Measurements from ENCODE around the gene KLHDC10. TPM values are rescaled to one million over a fixed set of nuclear protein-coding genes. Genes with fewer than 3 reads are reported as not detected.
"Not testable (repeated sequence)": the region's sequence is repeated elsewhere in the genome, so short reads cannot be mapped to it uniquely, and the experiment has no call there.

The KLHDC10 gene, protein sequence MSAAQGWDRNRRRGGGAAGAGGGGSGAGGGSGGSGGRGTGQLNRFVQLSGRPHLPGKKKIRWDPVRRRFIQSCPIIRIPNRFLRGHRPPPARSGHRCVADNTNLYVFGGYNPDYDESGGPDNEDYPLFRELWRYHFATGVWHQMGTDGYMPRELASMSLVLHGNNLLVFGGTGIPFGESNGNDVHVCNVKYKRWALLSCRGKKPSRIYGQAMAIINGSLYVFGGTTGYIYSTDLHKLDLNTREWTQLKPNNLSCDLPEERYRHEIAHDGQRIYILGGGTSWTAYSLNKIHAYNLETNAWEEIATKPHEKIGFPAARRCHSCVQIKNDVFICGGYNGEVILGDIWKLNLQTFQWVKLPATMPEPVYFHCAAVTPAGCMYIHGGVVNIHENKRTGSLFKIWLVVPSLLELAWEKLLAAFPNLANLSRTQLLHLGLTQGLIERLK
- total RNA-seq: 30.6 TPM
- long read RNA-seq, partial matches to known transcripts: 3 of 12 reads
- long read RNA-seq, other reads (novel, unspliced or antisense): 9 of 12 reads

DNA sequence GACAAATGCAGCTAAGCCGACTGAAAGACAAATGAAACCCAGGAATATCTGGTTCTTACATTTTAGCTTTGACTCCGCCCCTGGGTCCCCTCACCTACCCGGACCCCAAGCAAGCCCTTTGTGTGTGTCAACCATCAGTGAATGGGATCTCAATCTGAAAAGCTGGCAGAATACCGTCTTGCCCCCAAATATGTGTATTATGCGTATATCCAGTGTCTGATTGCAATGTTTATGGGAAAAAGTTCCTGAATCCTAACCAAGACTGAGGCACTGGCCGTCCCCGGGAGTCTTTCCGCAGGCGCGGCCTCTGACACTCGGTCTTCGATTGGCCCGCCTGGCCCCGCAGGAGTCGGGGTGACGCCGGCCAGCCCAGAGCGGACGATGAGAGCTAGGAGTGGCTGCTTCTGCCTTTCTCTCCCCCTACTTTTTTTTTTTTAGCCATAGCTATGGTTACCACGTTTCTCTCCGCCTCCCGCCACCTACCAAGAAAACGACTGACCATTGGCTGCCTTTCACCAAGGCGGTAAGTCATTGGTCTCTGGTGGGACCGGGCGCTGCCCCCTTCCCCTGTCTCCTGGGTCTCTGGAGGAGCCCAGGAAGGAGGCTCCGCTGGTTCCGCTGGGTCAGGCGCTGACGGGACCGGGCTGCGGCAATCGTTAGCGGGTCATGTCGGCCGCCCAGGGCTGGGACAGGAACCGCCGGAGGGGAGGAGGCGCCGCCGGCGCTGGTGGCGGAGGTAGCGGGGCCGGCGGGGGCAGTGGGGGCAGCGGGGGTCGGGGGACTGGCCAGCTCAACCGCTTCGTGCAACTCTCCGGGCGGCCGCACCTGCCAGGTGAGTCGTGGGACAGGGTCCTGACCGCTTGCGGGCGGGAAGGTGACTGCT lies at the start of gene KLHDC10:
Gene KLHDC10, plus strand, starts transcription at position 557 of the 883 bp plus-strand sequence. Its CDS starts 110 bp downstream, at position 667.
- DNase-seq (ENCODE audit: low spot score): peak; percentile 97

- DNase-seq (ENCODE audit: low spot score): no peak
Observed at GRCh38 chr7:130021105-130021834, 49.1 kb upstream of the KLHDC10 start.

GRCh38 chr7:130022115-130022514 lies 48.2 kb upstream of the KLHDC10 start:
- DNase-seq (ENCODE audit: low spot score): no peak

DNA sequence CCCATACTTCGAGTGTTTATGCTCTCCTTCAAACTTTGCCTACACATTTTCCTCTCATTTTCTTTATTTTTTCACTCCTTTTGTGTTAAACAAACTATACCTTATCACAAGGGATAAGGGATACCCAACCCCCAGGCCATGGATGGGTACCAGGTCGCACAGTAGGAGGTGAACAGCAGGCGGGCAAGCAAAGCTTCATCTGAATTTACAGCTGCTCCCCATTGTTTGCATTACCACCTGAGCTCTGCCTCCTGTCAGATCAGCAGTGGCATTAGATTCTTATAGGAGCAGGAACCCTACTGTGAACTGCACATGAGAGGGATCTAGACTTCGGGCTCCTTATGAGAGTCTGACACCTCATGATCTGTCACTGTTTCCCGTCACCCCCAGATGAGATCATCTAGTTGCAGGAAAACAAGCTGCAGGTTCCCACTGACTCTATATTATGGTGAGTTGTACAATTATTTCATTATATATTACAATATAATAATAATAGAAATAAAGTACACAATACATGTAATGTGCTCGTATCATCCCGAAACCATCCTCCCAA lies 47.6 kb upstream of the KLHDC10 start:
- no peak for DNase-seq (ENCODE audit: low spot score)

DNA sequence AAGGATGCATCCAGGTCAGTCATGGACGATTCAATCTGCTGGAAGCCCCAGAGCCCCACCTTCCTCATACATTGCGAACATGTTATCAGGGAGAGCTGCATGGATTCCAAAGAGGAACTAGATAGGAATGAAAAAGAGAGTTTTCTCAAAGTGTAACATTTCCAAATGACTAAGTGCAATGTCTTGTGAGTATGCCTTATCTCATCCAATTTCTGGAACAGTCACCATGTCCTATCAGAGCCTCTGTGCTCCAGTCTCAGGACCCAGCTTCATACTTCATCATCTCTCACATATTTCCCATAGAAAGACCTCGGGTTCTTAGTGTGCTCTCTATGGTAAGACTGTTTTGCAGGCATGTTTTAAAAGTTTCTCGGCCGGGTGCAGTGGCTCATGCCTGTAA lies 45.9 kb upstream of the KLHDC10 start:
- no peak for DNase-seq (ENCODE audit: low spot score)

DNA sequence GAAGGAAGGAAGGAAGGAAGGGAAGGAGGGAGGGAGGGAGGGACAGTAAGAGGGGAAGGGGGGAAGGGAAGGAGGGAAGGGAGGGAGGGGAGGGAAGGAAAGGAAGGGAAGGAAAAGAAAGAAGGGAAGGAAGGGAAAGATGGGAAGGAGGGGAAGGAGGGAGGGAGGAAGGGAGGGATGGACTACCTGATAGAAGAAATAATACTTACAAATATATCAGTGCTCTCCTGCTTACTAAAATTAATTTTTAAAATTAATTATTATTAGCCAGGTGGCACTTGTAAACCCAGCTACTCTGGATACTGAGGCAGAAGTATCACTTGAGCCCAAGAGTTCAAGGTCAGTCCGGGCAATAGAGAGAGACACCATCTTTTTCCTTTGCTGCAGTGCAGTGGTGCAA lies 37.6 kb upstream of the KLHDC10 start:
- DNase-seq (ENCODE audit: low spot score): no peak

GRCh38 chr7:130037703-130038102 lies 32.6 kb upstream of the KLHDC10 start:
- no peak for DNase-seq (ENCODE audit: low spot score)

DNA sequence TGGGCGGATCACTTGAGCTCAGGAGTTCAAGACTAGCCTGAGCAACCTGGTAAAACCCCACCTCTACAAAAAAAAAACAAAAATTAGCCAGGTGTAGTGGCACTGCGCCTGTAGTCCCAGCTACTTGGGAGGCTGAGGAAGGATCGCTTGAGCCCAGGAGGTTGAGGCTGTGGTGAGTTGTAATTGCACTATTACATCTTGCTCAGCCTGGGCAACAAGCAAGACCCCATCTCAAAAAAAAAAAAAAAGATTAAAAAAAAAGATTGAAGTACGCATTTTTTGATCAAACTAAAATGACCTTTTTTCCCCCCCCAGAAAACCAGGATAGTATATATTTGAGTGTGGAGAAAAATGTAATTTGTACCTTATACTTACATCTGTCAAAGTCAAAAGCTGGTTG lies 29.8 kb upstream of the KLHDC10 start:
- DNase-seq (ENCODE audit: low spot score): no peak

GRCh38 chr7:130047831-130048230 lies 22.5 kb upstream of the KLHDC10 start:
- no peak for DNase-seq (ENCODE audit: low spot score)

DNA sequence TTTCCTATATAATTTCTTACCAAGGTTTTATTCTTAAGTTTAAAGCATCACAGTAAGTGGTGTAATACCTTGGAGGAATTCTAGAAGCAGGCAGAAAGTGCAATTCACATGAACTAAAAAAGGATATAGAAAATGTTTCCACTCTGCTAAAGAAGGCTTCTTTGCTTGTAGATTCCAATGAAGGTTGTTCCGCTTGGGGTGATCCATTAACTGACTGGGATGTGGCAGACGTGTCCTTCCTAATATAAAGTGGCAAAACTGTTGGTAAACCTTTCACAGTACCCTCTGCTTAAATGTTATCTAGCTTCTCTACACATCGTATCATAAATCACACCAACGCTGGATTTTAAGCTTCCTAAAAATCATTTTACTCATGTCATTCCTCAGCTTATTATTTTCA lies 21.4 kb upstream of the KLHDC10 start:
- no peak for DNase-seq (ENCODE audit: low spot score)

GRCh38 chr7:130052250-130052649 lies 18.1 kb upstream of the KLHDC10 start:
- not testable (repeated sequence) for DNase-seq (ENCODE audit: low spot score)

DNA sequence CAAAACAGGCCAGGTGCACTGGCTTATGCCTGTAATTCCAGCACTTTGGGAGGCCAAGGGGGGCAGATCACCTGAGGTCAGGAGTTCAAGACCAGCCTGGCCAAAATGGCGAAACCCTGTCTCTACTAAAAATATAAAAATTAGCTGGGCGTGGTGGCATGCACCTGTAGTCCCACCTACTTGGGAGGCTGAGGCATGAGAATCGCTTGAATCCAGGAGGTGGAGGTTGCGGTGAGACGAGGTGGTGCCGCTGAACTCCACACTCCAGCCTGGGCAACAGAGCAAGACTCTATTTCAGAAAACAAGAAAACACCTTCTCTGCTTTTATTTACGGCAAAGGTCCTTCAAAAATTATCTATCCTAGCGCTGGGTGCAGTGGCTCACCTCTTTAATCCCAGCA lies 15.1 kb upstream of the KLHDC10 start:
- not testable (repeated sequence) for DNase-seq (ENCODE audit: low spot score)

- no peak for DNase-seq (ENCODE audit: low spot score)
Observed at GRCh38 chr7:130062246-130062645, 8.1 kb upstream of the KLHDC10 start.

GRCh38 chr7:130063036-130063435 lies 7.3 kb upstream of the KLHDC10 start:
- DNase-seq (ENCODE audit: low spot score): no peak

DNA sequence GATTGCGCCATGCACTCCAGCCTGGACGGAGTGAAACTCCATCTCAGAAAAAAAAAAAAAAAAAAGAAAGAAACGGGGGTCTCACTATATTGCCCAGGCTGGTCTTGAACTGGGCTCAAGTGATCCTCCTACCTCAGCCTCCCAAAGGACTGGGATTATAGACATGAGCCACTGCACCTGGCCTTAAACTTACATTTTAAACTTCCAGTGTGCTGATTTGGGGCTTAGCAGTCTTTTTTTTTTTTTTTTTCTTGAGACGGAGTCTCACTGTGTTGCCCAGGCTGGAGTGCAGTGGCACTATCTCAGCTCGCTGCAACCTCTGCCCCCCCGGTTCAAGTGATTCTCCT lies 5.8 kb upstream of the KLHDC10 start:
- DNase-seq (ENCODE audit: low spot score): not testable (repeated sequence)

- DNase-seq (ENCODE audit: low spot score): no peak
Observed at GRCh38 chr7:130065500-130066152, 4.7 kb upstream of the KLHDC10 start.

DNA sequence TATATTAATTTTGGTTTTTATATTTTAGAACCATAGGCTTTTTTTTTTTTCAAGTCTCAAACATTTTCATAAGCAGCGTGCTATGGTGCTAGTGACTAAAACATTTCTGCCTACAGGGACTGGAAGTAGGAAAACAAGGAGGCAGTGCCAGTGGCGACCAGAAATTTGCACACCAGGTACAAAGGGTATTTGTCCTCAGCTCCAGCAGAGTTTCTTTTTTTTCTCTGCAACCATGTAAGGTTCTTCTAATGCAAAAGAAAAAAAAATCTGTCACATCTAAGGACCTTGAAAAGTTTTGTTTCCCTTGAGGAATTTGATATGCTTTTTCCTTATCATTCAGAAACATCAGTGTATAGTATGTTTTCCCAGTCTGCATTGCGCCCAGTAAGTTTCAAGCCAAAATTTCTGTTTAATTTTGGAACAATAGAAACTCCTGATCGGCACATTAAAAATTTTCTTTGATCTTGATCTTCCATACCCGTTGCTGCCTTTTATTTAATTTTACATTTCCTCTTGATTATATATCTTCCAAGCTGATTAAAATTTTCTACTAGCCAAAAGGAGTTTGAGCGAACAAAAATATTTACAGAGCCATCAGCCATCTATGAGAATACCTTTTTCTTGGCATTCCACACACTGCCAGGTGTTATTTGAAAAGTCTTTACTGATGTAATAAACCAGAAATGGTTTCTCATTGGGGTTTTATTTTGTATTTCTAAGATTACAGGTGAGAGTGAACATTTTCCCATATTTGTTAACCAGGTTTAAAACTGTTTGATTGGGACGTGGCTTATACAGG lies 956 bp upstream of the KLHDC10 start:
- DNase-seq (ENCODE audit: low spot score): no peak

DNA sequence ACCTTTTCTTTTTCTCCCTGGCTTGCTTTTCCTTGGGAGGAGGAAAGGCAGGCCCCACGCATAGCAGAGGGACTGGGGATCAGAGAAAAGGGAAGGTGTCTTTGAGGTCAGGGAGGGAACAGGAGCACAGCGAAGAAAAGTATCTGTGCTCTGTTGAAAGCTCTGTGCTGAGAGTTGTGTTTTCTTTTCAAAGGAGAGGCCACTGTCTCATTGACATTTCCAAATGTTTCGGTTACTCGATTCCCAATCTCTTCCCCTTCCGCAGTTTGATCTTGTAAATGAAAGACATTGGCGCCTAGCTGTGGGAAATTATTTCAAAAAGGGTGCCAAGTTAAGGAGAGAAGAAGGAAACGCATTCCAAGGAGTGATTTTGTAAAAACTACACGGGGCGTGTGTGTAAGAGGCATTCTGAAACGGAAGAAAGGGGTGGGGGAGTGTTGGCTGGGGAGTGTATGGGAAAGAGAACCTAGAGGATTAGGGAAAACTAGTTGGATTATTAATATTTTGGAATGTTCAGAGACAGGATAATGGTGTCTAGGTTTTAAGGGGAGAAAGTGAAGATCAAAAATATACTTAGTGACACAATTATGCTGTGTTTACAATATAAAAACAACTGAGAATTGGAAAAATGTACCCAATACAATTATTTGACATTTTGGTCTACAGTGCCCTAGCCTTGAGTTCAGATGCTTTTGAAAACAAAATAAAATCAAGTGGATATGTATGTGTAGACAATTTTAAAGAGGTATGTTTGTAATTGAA lies 708 bp downstream of the KLHDC10 start:
- DNase-seq (ENCODE audit: low spot score): no peak
